ENCODE measurements around the gene CDH11. TPM values are rescaled to one million over a fixed set of nuclear protein-coding genes. Genes with fewer than 3 reads are reported as not detected.

CDH11 gene
- total and polyA plus RNA-seq, 9 of the 15 experiments (the other 6 are each of a cell fraction or from before 2014, with no cell fraction given), result 0.18 TPM; not detected in 8

DNA sequence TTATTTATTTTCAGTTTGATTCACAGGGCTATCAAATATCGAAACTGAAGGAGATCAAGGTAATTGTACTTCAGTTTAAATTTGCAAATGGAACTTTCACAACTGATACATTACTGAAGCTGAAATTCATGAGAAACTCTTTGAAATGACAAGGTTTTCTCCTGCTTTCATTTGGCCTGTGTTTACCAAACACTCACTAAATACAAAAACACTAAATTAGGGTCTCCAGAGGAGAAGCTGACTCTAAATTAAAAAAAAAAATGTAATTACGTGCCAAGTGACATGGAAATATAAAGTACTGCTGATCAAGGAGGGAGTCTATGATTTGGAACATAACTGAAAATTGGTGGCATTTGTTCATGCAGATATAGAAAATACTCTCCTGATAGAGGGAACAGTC is 205.8 kb downstream of the CDH11 start:
- H3K4me2 ChIP-seq (ENCODE audit: insufficient read depth, low read length), result no peak overlapping the region
- no peak for ATAC-seq
- in situ Hi-C loops (cut with MboI), result no loop called here
- BruUV-seq (replicated peaks), result no TSS peak
- TF ChIP-seq, protein P1, sequence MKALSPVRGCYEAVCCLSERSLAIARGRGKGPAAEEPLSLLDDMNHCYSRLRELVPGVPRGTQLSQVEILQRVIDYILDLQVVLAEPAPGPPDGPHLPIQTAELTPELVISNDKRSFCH (CRISPR knock-in tag; IDR thresholded peaks at IDR 0.05), result no peak
- TF ChIP-seq, protein P1 (tag; IDR thresholded peaks at IDR 0.05), result no peak
- TF ChIP-seq ZNF740 (CRISPR knock-in tag; IDR thresholded peaks at IDR 0.05) (no peak), ZNF740 (tag; IDR thresholded peaks at IDR 0.05) (no peak), ZNF3 (CRISPR knock-in tag; IDR thresholded peaks at IDR 0.05) (no peak), EP400 (IDR thresholded peaks at IDR 0.05) (no peak), STAG1 (CRISPR knock-in tag; IDR thresholded peaks at IDR 0.05; ENCODE audit: borderline replicate concordance) (no peak), PML (IDR thresholded peaks at IDR 0.05; ENCODE audit: low read length) (no peak), RBBP5 (IDR thresholded peaks at IDR 0.05; ENCODE audit: borderline replicate concordance, insufficient read depth, low read length, poor library complexity, severe bottlenecking) (no peak), CBX2 (IDR thresholded peaks at IDR 0.05; ENCODE audit: insufficient read depth, low read length, poor library complexity, severe bottlenecking) (no peak), RBM22 (IDR thresholded peaks at IDR 0.05; ENCODE audit: low read depth, low read length, poor library complexity, severe bottlenecking) (no peak), CBFB (CRISPR knock-in tag; IDR thresholded peaks at IDR 0.05) (no peak), ZBTB17 (CRISPR knock-in tag; IDR thresholded peaks at IDR 0.05) (no peak), CXXC5 (CRISPR knock-in tag; IDR thresholded peaks at IDR 0.05) (no peak)
- TF ChIP-seq, protein P2, sequence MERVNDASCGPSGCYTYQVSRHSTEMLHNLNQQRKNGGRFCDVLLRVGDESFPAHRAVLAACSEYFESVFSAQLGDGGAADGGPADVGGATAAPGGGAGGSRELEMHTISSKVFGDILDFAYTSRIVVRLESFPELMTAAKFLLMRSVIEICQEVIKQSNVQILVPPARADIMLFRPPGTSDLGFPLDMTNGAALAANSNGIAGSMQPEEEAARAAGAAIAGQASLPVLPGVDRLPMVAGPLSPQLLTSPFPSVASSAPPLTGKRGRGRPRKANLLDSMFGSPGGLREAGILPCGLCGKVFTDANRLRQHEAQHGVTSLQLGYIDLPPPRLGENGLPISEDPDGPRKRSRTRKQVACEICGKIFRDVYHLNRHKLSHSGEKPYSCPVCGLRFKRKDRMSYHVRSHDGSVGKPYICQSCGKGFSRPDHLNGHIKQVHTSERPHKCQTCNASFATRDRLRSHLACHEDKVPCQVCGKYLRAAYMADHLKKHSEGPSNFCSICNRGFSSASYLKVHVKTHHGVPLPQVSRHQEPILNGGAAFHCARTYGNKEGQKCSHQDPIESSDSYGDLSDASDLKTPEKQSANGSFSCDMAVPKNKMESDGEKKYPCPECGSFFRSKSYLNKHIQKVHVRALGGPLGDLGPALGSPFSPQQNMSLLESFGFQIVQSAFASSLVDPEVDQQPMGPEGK (CRISPR knock-in tag; IDR thresholded peaks at IDR 0.05; ENCODE audit: borderline replicate concordance), result no peak
- TF ChIP-seq, protein P3, sequence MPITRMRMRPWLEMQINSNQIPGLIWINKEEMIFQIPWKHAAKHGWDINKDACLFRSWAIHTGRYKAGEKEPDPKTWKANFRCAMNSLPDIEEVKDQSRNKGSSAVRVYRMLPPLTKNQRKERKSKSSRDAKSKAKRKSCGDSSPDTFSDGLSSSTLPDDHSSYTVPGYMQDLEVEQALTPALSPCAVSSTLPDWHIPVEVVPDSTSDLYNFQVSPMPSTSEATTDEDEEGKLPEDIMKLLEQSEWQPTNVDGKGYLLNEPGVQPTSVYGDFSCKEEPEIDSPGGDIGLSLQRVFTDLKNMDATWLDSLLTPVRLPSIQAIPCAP (CRISPR knock-in tag; IDR thresholded peaks at IDR 0.05; ENCODE audit: borderline replicate concordance), result no peak
- H3K9me1 ChIP-seq (ENCODE audit: control insufficient read depth, insufficient read depth, low read length), result no peaks in the 10 kb centered on the region
- H3K79me2 ChIP-seq (ENCODE audit: control insufficient read depth, insufficient read depth, low read length), result no peaks in the 10 kb centered on the region
- H4K20me1 ChIP-seq (replicated peaks; ENCODE audit: control insufficient read depth, insufficient read depth, low read length), result no peaks in the 10 kb centered on the region
- intact Hi-C loops (cut with micrococcal nuclease), result no loop called here
- no peak overlapping the region for H3K27ac ChIP-seq (ENCODE audit: extremely low read depth, low read depth, low read length)
- POLR2A ChIA-PET, result no interaction called here
- no peaks in the 10 kb centered on the region; the same call in 1 of the 2 replicates for H3K9me3 ChIP-seq (replicated peaks; ENCODE audit: control insufficient read depth, insufficient read depth, low read depth, low read length)
- H3K4me3 ChIP-seq, result no peak overlapping the region
- no peaks in the 10 kb centered on the region for H3K36me3 ChIP-seq (ENCODE audit: control insufficient read depth, insufficient read depth, low read length)
- no peak for FAIRE-seq
- H3K9ac ChIP-seq (ENCODE audit: insufficient read depth in 1 of 2, low read depth in 2 of 2, low read length in 2 of 2), result no peak overlapping the region
- no peak overlapping the region for H2AFZ ChIP-seq (ENCODE audit: low read depth, low read length)
- CTCF ChIA-PET (ENCODE audit: low intra/inter-chr PET ratio), result no interaction called here
- H3K4me1 ChIP-seq (replicated peaks in 1 of 2; ENCODE audit: control insufficient read depth in 2 of 2, insufficient read depth in 2 of 2, low read length in 2 of 2), result no peaks in the 10 kb centered on the region
- no peak for DNase-seq (ENCODE audit: extremely low read depth in 1 of 4, low spot score in 3 of 4)
- 0% methylated on average over 2 of the region's 2 CpGs for WGBS (ENCODE audit: insufficient coverage, low coverage, missing lambda C conversion rate)
- no peaks in the 10 kb centered on the region for H3K27me3 ChIP-seq (ENCODE audit: control insufficient read depth in 2 of 2, insufficient read depth in 2 of 2, low read length in 2 of 2)

Data from K562 (cell line).